Heart left ventricle (tissue), 16 donors: ENCODE results near the gene SMOC2. TPM values are rescaled to one million over a fixed set of nuclear protein-coding genes. Genes with fewer than 3 reads are reported as not detected.

Source experiments
- ATAC-seq, 4 donors: fragments of 200-7000 bp; cut with Tn5 transposase; one replicate each; pipeline ENCODE4 v1.9.1; 2020 to 2022; ENCODE audit warnings: moderate library complexity in 4 of 4, mild to moderate bottlenecking in 3 of 4, moderate number of reproducible peaks in 1 of 4
- DNase-seq, 5 donors: peaks; one replicate each; pipeline ENCODE4 v3.0.0-alpha.2; 2020
- H3K27ac ChIP-seq, 12 donors: fragments of 200-600 bp; sonication (generic) in 4 of 12; one replicate each; pipeline versions ENCODE4 v1.5.0 to v1.8.0; 2016 to 2022; ENCODE audit warnings: mild to moderate bottlenecking in 2 of 12
- H3K27me3 ChIP-seq, 9 donors: fragments of 200-600 bp; sonication (generic) in 2 of 9; one replicate each; pipeline versions ENCODE4 v1.5.1 to v1.8.0; 2016 to 2022; ENCODE audit warnings: mild to moderate bottlenecking in 3 of 9
- H3K36me3 ChIP-seq, 9 donors: fragments of 200-600 bp; sonication (generic) in 2 of 9; one replicate each; pipeline versions ENCODE4 v1.5.0 to v1.8.0; 2018 to 2022; ENCODE audit warnings: mild to moderate bottlenecking in 2 of 9
- H3K4me1 ChIP-seq, 12 donors: fragments of 200-600 bp; sonication (generic) in 4 of 12; one replicate each; pipeline versions ENCODE4 v1.5.0 to v1.8.0; 2016 to 2022; ENCODE audit warnings: mild to moderate bottlenecking in 3 of 12
- H3K4me3 ChIP-seq, 12 donors: fragments of 200-600 bp; sonication (generic) in 4 of 12; one replicate each; pipeline versions ENCODE4 v1.5.0 to v1.8.0; 2017 to 2022; ENCODE audit warnings: mild to moderate bottlenecking in 9 of 12, moderate library complexity in 4 of 12
- H3K9me3 ChIP-seq, 12 donors: fragments of 200-600 bp; sonication (generic) in 4 of 12; one replicate each; pipeline versions ENCODE4 v1.5.0 to v1.8.0; 2016 to 2022; ENCODE audit warnings: mild to moderate bottlenecking in 1 of 12
- POLR2A ChIP-seq, 2 donors: fragments of 450-650 bp; IDR thresholded peaks; one replicate each; pipeline ENCODE4 v1.6.1; 2017; ENCODE audit warnings: antibody characterized with exemption in 2 of 2, mild to moderate bottlenecking in 2 of 2, moderate library complexity in 2 of 2
- WGBS, 4 donors: extraction: QIAGEN DNeasy Blood & Tissue Kit in 2 of 4; methylation state at CpG; one replicate each; pipeline versions ENCODE4 v1.1.5 to v1.1.7; 2013 to 2018; 5-methylcytosine and 5-hydroxymethylcytosine counted together
- intact Hi-C, 10 donors: fragments of 100-400 bp; cut with DNase I; formaldehyde crosslinking; loops; one replicate each; pipeline versions ENCODE4 v1.11.1 to v1.14.2; 2022
- polyA plus RNA-seq, 2 donors: library from polyadenylated mRNA; stranded (reverse); fragments of 200-250 nt; gene quantifications; one replicate each; pipeline ENCODE4 v1.2.3, GENCODE V29; 2013
- total RNA-seq, 9 donors: library from RNA; depleted of rRNA in 2 of 9; stranded (reverse); fragments of >200 nt in 2 of 9; fragmentation: NEBNext Ultra II Directional in 3 of 9; extraction: Animal tissue kit (Norgen Biotek cat#: 25700) in 3 of 9; gene quantifications; one replicate each; pipeline versions ENCODE4 v1.1.0 to v1.2.4, GENCODE V29; 2016 to 2023
- TF ChIP-seq, protein P1 (sequence below), 12 donors: fragments of 200-600 bp; sonication (generic) in 4 of 12; IDR thresholded peaks; one replicate each; pipeline versions ENCODE4 v1.5.0 to v1.8.0; 2018 to 2022; ENCODE audit warnings: antibody characterized with exemption in 12 of 12, mild to moderate bottlenecking in 5 of 12
- donor health status: ischemic (EF 13 %, LVEDD 7.1; RV severe dilation, severe dysfunction).
- donor health status: healthy with polysubstance abuse.
- donor health status: DM: no; HTN: yes; CAD: no.
- donor health status: DM: no; HTN: no; CAD: no.
- donor health status: ischemic (EF 25% LVEDD 6.9; RV normal size, moderate dysfunction).
- donor health status: ischemic (EF 25% LVEDD 5.7; RV mildly dilated, moderate dysfunction).
- donor health status: healthy.
- donor health status: DM: yes; HTN: yes; CAD: no.
- donor health status: ischemic (EF 35%, LVEDD 5.7; RV mildly dilated, moderate dysfunction).
- donor health status: nonischemic (EF 11% LVEDD 7.7; RV severe dilation, severe dysfunction).
- donor health status: DM: yes; HTN: yes; CAD: no.
- donor health status: PGD.
- donor health status: ischemic (EF 29% LVEDD 5.4; RV normal size, mild dysfunction).
- donor health status: nonischemic (EF 23%, LVEDD 6.1; RV moderate dilation, normal function).

Gene SMOC2
- total and polyA plus RNA-seq, 11 donors = 5.9 to 44.2 (median 15.7) TPM

DNA sequence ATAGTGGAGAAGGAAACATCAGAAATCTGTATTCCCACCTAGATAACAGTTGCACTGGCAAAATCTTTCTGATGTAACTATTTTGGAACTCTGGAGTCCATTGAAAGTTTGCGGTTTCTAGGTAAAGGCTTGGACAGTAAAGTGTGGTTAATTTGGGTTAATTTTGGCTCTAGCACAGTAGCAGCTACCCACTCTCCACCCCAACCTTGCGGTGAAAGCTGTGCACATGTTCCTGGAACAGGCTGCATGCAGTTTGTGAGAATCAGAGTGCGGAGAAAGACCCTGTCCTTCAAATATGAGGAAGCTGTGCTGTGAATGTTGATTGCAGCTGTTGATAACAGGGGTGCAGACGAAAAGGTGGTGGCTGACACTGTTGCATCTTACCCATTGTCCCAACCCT lies 38.4 kb downstream of the SMOC2 start:
- Histone ChIP-seq H3K27me3 (peaks cover 0 to 4% (median 0%) of the 10 kb centered on the region in 9 donors), H3K36me3 (no peaks in the 10 kb centered on the region), H3K4me1 (no peaks in the 10 kb centered on the region), H3K4me3 (no peak overlapping the region), H3K27ac (no peak overlapping the region), H3K9me3 (peaks cover 0 to 16% (median 2%) of the 10 kb centered on the region in 12 donors)
- ATAC-seq (no peak), DNase-seq (no peak)
- intact Hi-C loops = no loop called here
- no peak for TF ChIP-seq POLR2A (IDR thresholded peaks at IDR 0.05)
- TF ChIP-seq, protein P1, sequence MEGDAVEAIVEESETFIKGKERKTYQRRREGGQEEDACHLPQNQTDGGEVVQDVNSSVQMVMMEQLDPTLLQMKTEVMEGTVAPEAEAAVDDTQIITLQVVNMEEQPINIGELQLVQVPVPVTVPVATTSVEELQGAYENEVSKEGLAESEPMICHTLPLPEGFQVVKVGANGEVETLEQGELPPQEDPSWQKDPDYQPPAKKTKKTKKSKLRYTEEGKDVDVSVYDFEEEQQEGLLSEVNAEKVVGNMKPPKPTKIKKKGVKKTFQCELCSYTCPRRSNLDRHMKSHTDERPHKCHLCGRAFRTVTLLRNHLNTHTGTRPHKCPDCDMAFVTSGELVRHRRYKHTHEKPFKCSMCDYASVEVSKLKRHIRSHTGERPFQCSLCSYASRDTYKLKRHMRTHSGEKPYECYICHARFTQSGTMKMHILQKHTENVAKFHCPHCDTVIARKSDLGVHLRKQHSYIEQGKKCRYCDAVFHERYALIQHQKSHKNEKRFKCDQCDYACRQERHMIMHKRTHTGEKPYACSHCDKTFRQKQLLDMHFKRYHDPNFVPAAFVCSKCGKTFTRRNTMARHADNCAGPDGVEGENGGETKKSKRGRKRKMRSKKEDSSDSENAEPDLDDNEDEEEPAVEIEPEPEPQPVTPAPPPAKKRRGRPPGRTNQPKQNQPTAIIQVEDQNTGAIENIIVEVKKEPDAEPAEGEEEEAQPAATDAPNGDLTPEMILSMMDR (IDR thresholded peaks at IDR 0.05) = no peak
- WGBS, 4 donors = 82 to 92% (median 85%) methylated on average over 4 of the region's 4 CpGs

DNA sequence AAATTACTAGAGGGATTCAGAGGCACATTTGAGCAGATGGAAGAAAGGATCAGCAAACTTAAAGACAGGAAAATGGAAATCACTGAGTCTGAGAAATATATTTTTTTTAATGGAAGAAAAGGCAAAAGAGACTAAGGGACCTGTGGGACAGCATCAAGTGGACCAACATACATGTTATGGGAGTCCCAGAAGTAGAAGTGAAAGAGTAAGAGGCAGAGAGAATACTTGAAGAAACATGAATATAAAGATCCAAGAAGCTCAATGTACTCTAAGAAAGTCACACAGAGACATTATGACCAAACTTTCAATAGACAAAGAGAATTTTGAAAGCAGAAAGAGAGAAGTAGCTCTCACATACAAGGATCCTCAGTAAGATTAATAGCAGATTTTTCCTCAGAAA lies 39.5 kb downstream of the SMOC2 start:
- Histone ChIP-seq H3K4me3 (no peak overlapping the region), H3K27ac (no peak overlapping the region), H3K27me3 (peaks cover 0 to 3% (median 0%) of the 10 kb centered on the region in 9 donors), H3K9me3 (peaks cover 0 to 16% (median 2%) of the 10 kb centered on the region in 12 donors), H3K36me3 (no peaks in the 10 kb centered on the region), H3K4me1 (no peaks in the 10 kb centered on the region)
- TF ChIP-seq, protein P1 (IDR thresholded peaks at IDR 0.05) = no peak
- no peak for TF ChIP-seq POLR2A (IDR thresholded peaks at IDR 0.05)
- no peak for ATAC-seq
- no peak for DNase-seq
- intact Hi-C loops = no loop called here

DNA sequence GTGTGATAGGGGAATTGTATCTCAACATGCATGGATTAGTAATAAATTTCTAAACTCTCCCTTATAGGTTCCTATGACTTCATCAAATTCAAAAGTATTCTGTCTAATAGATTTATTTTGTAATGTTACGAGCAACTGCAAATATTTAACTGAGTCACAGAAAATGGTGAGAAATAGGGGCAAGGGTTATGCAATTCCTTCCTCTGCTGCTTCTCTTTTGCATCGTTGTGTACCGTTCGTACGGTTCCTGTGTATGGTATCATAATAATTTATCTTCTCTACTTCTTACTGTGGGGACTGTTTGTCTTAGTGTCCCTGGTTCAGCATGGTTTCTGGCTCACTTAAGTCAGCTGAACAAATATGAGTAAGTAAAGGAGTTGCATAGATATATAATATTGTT lies 44.8 kb downstream of the SMOC2 start:
- Histone ChIP-seq H3K4me3 (no peak overlapping the region), H3K4me1 (no peaks in the 10 kb centered on the region), H3K27ac (no peak overlapping the region), H3K36me3 (no peaks in the 10 kb centered on the region), H3K9me3 (peaks cover 0 to 4% (median 0%) of the 10 kb centered on the region in 12 donors), H3K27me3 (peaks cover 0 to 5% (median 0%) of the 10 kb centered on the region in 9 donors)
- WGBS, 4 donors = 76 to 86% (median 81%) methylated on average over 5 of the region's 5 CpGs
- DNase-seq (no peak), ATAC-seq (no peak)
- intact Hi-C loops = no loop called here
- TF ChIP-seq, protein P1 (IDR thresholded peaks at IDR 0.05) = no peak
- no peak for TF ChIP-seq POLR2A (IDR thresholded peaks at IDR 0.05)

DNA sequence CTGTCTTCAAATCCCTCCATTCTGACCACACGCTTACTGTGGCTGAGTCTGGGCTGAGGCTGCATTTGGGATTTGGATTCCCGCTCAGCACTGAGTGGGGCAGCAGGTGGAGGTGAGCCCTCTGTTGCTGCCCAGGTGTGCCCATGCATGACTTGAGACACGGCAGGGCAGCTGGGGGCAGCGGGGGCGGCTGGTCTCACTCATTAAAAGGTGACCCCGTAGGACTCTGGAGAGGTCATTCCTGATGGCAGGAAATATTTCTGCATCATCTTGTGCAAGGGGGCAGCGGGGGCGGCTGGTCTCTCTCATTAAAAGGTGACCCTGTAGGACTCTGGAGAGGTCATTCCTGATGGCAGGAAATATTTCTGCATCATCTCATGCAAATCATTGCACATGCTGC lies 49.8 kb downstream of the SMOC2 start:
- TF ChIP-seq, protein P1 (IDR thresholded peaks at IDR 0.05) = no peak
- no peak for TF ChIP-seq POLR2A (IDR thresholded peaks at IDR 0.05)
- 82 to 91% (median 88%) methylated on average over 8 of the region's 8 CpGs for WGBS, 4 donors
- intact Hi-C loops = no loop called here

More for the DNA sequence above, 49.8 kb downstream of the SMOC2 start:
- no peak overlapping the region for H3K27ac ChIP-seq
- no peak overlapping the region for H3K4me3 ChIP-seq
- H3K4me1 ChIP-seq = peaks cover 0 to 16% (median 0%) of the 10 kb centered on the region in 12 donors
- H3K36me3 ChIP-seq = no peaks in the 10 kb centered on the region
- ATAC-seq = no peak
- peaks cover 0 to 5% (median 0%) of the 10 kb centered on the region in 9 donors for H3K27me3 ChIP-seq
- H3K9me3 ChIP-seq = no peaks in the 10 kb centered on the region
- DNase-seq = no peak
